Measurements from ENCODE around the gene COX20.
A peak's percentile ranks its signal among the peaks of the same experiment; 100 is the strongest.
"Not testable (repeated sequence)": the region's sequence is repeated elsewhere in the genome, so short reads cannot be mapped to it uniquely, and the experiment has no call there.

Gene COX20

GRCh38 chr1:244822878-244823277 lies 12.6 kb upstream of the COX20 start:
- no peak for DNase-seq (ENCODE audit: low read depth in 2 of 2)

- DNase-seq (ENCODE audit: low read depth in 2 of 2) = no peak
Observed at GRCh38 chr1:244826712-244827111, 8.7 kb upstream of the COX20 start.

GRCh38 chr1:244830639-244831038 lies 4.8 kb upstream of the COX20 start:
- DNase-seq (ENCODE audit: low read depth in 2 of 2) = no peak

GRCh38 chr1:244833260-244833659 lies 2.2 kb upstream of the COX20 start:
- DNase-seq (ENCODE audit: low read depth in 2 of 2) = not testable (repeated sequence)

GRCh38 chr1:244833734-244834542 lies 1.5 kb upstream of the COX20 start:
- peak; percentile 37 to 45 for DNase-seq (ENCODE audit: low read depth in 2 of 2)

GRCh38 chr1:244834543-244835275 lies 749 bp upstream of the COX20 start:
- peak; percentile 78 to 90 for DNase-seq (ENCODE audit: low read depth in 2 of 2)

- no peak for DNase-seq (ENCODE audit: low read depth in 2 of 2)
Observed at GRCh38 chr1:244836135-244836521, 670 bp downstream of the COX20 start.

- no peak for DNase-seq (ENCODE audit: low read depth in 2 of 2)
Observed at GRCh38 chr1:244836584-244836983, 1.1 kb downstream of the COX20 start.

GRCh38 chr1:244837597-244838258 lies 2.3 kb downstream of the COX20 start:
- DNase-seq (ENCODE audit: low read depth in 2 of 2) = no peak

- no peak for DNase-seq (ENCODE audit: low read depth in 2 of 2)
Observed at GRCh38 chr1:244839656-244840055, 4.2 kb downstream of the COX20 start.

GRCh38 chr1:244840219-244840794 lies 4.8 kb downstream of the COX20 start:
- DNase-seq (ENCODE audit: low read depth in 2 of 2) = no peak

- DNase-seq (ENCODE audit: low read depth in 2 of 2) = no peak
Observed at GRCh38 chr1:244841273-244841927, 5.9 kb downstream of the COX20 start.

- DNase-seq (ENCODE audit: low read depth in 2 of 2) = no peak
Observed at GRCh38 chr1:244843148-244843978, 7.9 kb downstream of the COX20 start.

- no peak for DNase-seq (ENCODE audit: low read depth in 2 of 2)
Observed at GRCh38 chr1:244844155-244845121, 9.0 kb downstream of the COX20 start.

GRCh38 chr1:244846653-244847052 lies 11.2 kb downstream of the COX20 start:
- DNase-seq (ENCODE audit: low read depth in 2 of 2) = no peak

GRCh38 chr1:244849189-244849866 lies 13.9 kb downstream of the COX20 start:
- DNase-seq (ENCODE audit: low read depth in 2 of 2) = no peak

GRCh38 chr1:244850099-244850852 lies 14.8 kb downstream of the COX20 start:
- no peak for DNase-seq (ENCODE audit: low read depth in 2 of 2)

- DNase-seq (ENCODE audit: low read depth in 2 of 2) = no peak
Observed at GRCh38 chr1:244850896-244851295, 15.4 kb downstream of the COX20 start.
